Panc1 (cell line): ENCODE data around the gene TYRO3. TPM values are rescaled to one million over a fixed set of nuclear protein-coding genes. Genes with fewer than 3 reads are reported as not detected.
A peak's percentile ranks its signal among the peaks of the same experiment; 100 is the strongest.

ENCODE experiments used
- ATAC-seq: fragments of 200-7000 bp; cut with Tn5 transposase; 2 replicates; pipeline ENCODE4 v1.9.1; 2020; ENCODE audit warnings: mild to moderate bottlenecking, moderate library complexity
- BruUV-seq: library from RNA; stranded (reverse); fragments of 400-500 nt; replicated peaks from 2 replicates; lab custom pipeline; 2021; lab: Mats Ljungman, UMichigan
- CTCF ChIA-PET: fragments of 300-600 bp; sonication (Branson Sonifier 250); formaldehyde crosslinking; loops from one replicate; lab custom pipeline; 2022; ENCODE audit warnings: antibody characterized with exemption; lab: Charles Lee
- POLR2A ChIA-PET: fragments of 300-600 bp; sonication (Branson Sonifier 250); formaldehyde crosslinking; loops from one replicate; lab custom pipeline; 2022; ENCODE audit warnings: antibody characterized with exemption; lab: Charles Lee
- DNase-seq: peaks from one replicate; pipeline ENCODE4 v3.0.0-alpha.2; 2010; ENCODE audit warnings: low read depth, low spot score
- H3K27ac ChIP-seq: 2 replicates; pipeline ENCODE4 v1.5.1; 2011; ENCODE audit warnings: mild to moderate bottlenecking, low read length, inconsistent platforms
- H3K27me3 ChIP-seq: fragments of 200-500 bp; sonication (Bioruptor generic); 2 replicates; pipeline ENCODE4 v1.6.0; 2014; ENCODE audit warnings: low read length, inconsistent platforms; ENCODE audit not compliant: control insufficient read depth, insufficient read depth
- H3K36me3 ChIP-seq: fragments of 200-500 bp; sonication (Bioruptor generic); 2 replicates; pipeline ENCODE4 v1.5.1; 2014; ENCODE audit warnings: inconsistent platforms, mild to moderate bottlenecking, low read length, moderate library complexity; ENCODE audit not compliant: control insufficient read depth, insufficient read depth
- H3K4me1 ChIP-seq: 2 replicates; pipeline ENCODE4 v1.5.1; 2011; ENCODE audit warnings: inconsistent platforms, mild to moderate bottlenecking, low read length, moderate library complexity; ENCODE audit not compliant: control insufficient read depth, insufficient read depth
- H3K4me3 ChIP-seq, 2 experiments: 2 replicates each; pipeline ENCODE4 v1.5.1; 2011 to 2012; ENCODE audit warnings: low read depth in 2 of 2, low read length in 2 of 2, mild to moderate bottlenecking in 2 of 2, inconsistent platforms in 1 of 2, moderate library complexity in 1 of 2
- H3K9me3 ChIP-seq: fragments of 200-500 bp; sonication (Bioruptor generic); 2 replicates; pipeline ENCODE4 v1.5.1; 2014; ENCODE audit warnings: low read depth, mild to moderate bottlenecking, inconsistent platforms, low read length, moderate library complexity; ENCODE audit not compliant: control insufficient read depth, insufficient read depth
- POLR2AphosphoS5 ChIP-seq: IDR thresholded peaks from 2 replicates; pipeline ENCODE4 v1.6.1; 2012; ENCODE audit warnings: mild to moderate bottlenecking, low read depth, low read length, moderate library complexity
- SIN3A ChIP-seq: IDR thresholded peaks from 2 replicates; pipeline ENCODE4 v1.6.1; 2012; ENCODE audit warnings: low read depth, mild to moderate bottlenecking, low read length, moderate library complexity, borderline replicate concordance; ENCODE audit not compliant: insufficient read depth
- TCF7L2 ChIP-seq: IDR thresholded peaks from 2 replicates; pipeline ENCODE4 v1.6.1; 2011; ENCODE audit warnings: mild to moderate bottlenecking, low read depth, low read length, inconsistent platforms
- in situ Hi-C: cut with HindIII; loops from 2 replicates; pipeline ENCODE4 v1.10.0; 2016; ENCODE audit warnings: low sequenced_read_pairs, low pct_unique_long_range_greater_than_20kb
- intact Hi-C: fragments of 100-400 bp; cut with micrococcal nuclease; formaldehyde crosslinking; loops from one replicate; pipeline ENCODE4 v1.10.0; 2022; ENCODE audit not compliant: unreplicated experiment
- total RNA-seq: library from RNA; stranded (reverse); gene quantifications from one replicate; pipeline ENCODE4 v1.2.1, GENCODE V29; 2021; ENCODE audit not compliant: unreplicated experiment
- TF ChIP-seq, protein P1 (sequence below): fragments of 450-650 bp; IDR thresholded peaks from 2 replicates; pipeline ENCODE4 v1.5.1; 2017; ENCODE audit warnings: mild to moderate bottlenecking
- TF ChIP-seq, protein P2 (sequence below), 2 experiments: IDR thresholded peaks; 2 replicates each; pipeline ENCODE4 v1.6.1; 2011 to 2012; ENCODE audit warnings: low read depth in 2 of 2, control low read depth in 1 of 2, low read length in 1 of 2, mild to moderate bottlenecking in 1 of 2, moderate library complexity in 1 of 2; ENCODE audit not compliant: insufficient read depth in 1 of 2

TYRO3 gene
- total RNA-seq, 1 experiment from 2014 or later: 41.7 TPM

DNA sequence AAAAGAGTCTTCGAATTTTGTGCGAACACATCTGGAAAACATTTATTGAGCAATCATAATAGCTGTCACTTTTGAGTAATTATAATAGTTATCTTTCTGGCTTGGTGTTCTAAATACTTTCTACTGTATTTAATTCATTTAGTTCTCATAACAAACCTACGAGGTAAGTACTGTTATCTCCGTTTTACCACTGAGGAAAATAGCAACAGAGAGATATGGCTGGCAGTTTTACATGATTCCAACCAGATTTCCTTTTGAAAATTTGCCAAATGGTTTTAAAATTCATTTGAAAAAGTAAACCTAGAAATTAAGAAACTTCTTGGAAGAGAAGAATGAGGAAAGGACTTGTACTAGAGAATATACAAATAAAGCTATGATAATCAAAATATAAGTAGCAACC is 63.9 kb downstream of the TYRO3 start:
- in situ Hi-C loops: no loop called here
- H3K27ac ChIP-seq: peak overlapping the region; percentile 98
- ChIA-PET POLR2A (no interaction called here), CTCF (no interaction called here)
- TF ChIP-seq, protein P1, sequence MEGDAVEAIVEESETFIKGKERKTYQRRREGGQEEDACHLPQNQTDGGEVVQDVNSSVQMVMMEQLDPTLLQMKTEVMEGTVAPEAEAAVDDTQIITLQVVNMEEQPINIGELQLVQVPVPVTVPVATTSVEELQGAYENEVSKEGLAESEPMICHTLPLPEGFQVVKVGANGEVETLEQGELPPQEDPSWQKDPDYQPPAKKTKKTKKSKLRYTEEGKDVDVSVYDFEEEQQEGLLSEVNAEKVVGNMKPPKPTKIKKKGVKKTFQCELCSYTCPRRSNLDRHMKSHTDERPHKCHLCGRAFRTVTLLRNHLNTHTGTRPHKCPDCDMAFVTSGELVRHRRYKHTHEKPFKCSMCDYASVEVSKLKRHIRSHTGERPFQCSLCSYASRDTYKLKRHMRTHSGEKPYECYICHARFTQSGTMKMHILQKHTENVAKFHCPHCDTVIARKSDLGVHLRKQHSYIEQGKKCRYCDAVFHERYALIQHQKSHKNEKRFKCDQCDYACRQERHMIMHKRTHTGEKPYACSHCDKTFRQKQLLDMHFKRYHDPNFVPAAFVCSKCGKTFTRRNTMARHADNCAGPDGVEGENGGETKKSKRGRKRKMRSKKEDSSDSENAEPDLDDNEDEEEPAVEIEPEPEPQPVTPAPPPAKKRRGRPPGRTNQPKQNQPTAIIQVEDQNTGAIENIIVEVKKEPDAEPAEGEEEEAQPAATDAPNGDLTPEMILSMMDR: no peak
- TF ChIP-seq TCF7L2 (no peak), SIN3A (no peak), POLR2AphosphoS5 (no peak)
- TF ChIP-seq, protein P2, sequence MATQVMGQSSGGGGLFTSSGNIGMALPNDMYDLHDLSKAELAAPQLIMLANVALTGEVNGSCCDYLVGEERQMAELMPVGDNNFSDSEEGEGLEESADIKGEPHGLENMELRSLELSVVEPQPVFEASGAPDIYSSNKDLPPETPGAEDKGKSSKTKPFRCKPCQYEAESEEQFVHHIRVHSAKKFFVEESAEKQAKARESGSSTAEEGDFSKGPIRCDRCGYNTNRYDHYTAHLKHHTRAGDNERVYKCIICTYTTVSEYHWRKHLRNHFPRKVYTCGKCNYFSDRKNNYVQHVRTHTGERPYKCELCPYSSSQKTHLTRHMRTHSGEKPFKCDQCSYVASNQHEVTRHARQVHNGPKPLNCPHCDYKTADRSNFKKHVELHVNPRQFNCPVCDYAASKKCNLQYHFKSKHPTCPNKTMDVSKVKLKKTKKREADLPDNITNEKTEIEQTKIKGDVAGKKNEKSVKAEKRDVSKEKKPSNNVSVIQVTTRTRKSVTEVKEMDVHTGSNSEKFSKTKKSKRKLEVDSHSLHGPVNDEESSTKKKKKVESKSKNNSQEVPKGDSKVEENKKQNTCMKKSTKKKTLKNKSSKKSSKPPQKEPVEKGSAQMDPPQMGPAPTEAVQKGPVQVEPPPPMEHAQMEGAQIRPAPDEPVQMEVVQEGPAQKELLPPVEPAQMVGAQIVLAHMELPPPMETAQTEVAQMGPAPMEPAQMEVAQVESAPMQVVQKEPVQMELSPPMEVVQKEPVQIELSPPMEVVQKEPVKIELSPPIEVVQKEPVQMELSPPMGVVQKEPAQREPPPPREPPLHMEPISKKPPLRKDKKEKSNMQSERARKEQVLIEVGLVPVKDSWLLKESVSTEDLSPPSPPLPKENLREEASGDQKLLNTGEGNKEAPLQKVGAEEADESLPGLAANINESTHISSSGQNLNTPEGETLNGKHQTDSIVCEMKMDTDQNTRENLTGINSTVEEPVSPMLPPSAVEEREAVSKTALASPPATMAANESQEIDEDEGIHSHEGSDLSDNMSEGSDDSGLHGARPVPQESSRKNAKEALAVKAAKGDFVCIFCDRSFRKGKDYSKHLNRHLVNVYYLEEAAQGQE (IDR thresholded peaks at IDR 0.05; ENCODE audit: insufficient read depth in 1 of 2, low read depth in 2 of 2, low read length in 1 of 2): no peak
- no peaks in the 10 kb centered on the region for H3K36me3 ChIP-seq
- H3K27me3 ChIP-seq: no peaks in the 10 kb centered on the region
- peak overlapping the region; percentile 62 to 70; a peak in 3 of 4 replicates for H3K4me3 ChIP-seq
- no peak for DNase-seq
- no peak for ATAC-seq
- intact Hi-C loops: no loop called here
- peaks cover 25% of the 10 kb centered on the region; the same call in 1 of the 2 replicates for H3K4me1 ChIP-seq
- no peaks in the 10 kb centered on the region for H3K9me3 ChIP-seq
- TSS peak; percentile 84 for BruUV-seq

DNA sequence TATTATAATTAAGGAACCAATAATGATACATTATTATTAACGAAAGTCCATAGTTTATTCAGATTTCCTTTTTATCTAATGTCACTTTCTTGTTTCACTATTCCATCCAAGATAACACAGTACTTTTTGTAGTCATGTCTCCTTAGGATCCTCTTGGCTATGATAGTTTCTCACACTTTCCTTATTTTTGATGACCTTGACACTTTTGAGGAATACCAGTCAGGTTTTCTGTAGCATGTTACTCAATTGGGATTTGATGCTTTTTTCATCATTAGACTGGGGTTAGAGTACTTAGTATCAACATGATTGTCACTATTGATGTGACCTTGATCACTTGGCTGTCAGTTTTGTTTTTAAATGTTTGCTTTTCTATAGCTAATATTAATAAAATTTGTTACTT is 68.2 kb downstream of the TYRO3 start:
- Histone ChIP-seq H3K27ac (no peak overlapping the region), H3K27me3 (no peaks in the 10 kb centered on the region), H3K36me3 (no peaks in the 10 kb centered on the region), H3K4me3 (no peak overlapping the region), H3K4me1 (peaks cover 30% of the 10 kb centered on the region), H3K9me3 (no peaks in the 10 kb centered on the region)
- ChIA-PET POLR2A (no interaction called here), CTCF (no interaction called here)
- DNase-seq: no peak
- intact Hi-C loops (no loop called here), in situ Hi-C loops (no loop called here)
- no TSS peak for BruUV-seq
- no peak for TF ChIP-seq TCF7L2
- TF ChIP-seq, protein P1: no peak
- TF ChIP-seq, protein P2 (IDR thresholded peaks at IDR 0.05; ENCODE audit: insufficient read depth in 1 of 2, low read depth in 2 of 2, low read length in 1 of 2): no peak
- no peak for TF ChIP-seq SIN3A
- no peak for TF ChIP-seq POLR2AphosphoS5
- ATAC-seq: no peak
